GM21423 (cell line): ENCODE measurements around the gene ECE1.

Experiments
- ATAC-seq: cut with Tn5 transposase; IDR thresholded peaks from one replicate; pipeline ENCODE4 v1.9.1; 2021; ENCODE audit warnings: mild to moderate bottlenecking, moderate library complexity; ENCODE audit not compliant: unreplicated experiment

Gene ECE1

GRCh38 chr1:21269461-21270085 is 20.7 kb downstream of the ECE1 start:
- no peak for ATAC-seq

- no peak for ATAC-seq
Observed at GRCh38 chr1:21268281-21269239, 21.7 kb downstream of the ECE1 start.

- ATAC-seq = no peak
Observed at GRCh38 chr1:21267191-21268077, 22.8 kb downstream of the ECE1 start.

- ATAC-seq = no peak
Observed at GRCh38 chr1:21266119-21266774, 24.0 kb downstream of the ECE1 start.

GRCh38 chr1:21265644-21266043 is 24.6 kb downstream of the ECE1 start:
- no peak for ATAC-seq

- no peak for ATAC-seq
Observed at GRCh38 chr1:21264898-21265297, 25.4 kb downstream of the ECE1 start.

GRCh38 chr1:21263653-21264225 is 26.5 kb downstream of the ECE1 start:
- no peak for ATAC-seq

GRCh38 chr1:21263052-21263429 is 27.2 kb downstream of the ECE1 start:
- ATAC-seq = no peak

GRCh38 chr1:21262293-21263051 is 27.8 kb downstream of the ECE1 start:
- ATAC-seq = no peak

- no peak for ATAC-seq
Observed at GRCh38 chr1:21261551-21262292, 28.5 kb downstream of the ECE1 start.

GRCh38 chr1:21260405-21261125 is 29.7 kb downstream of the ECE1 start:
- no peak for ATAC-seq

- ATAC-seq = no peak
Observed at GRCh38 chr1:21259316-21260076, 30.8 kb downstream of the ECE1 start.

- no peak for ATAC-seq
Observed at GRCh38 chr1:21258331-21259134, 31.7 kb downstream of the ECE1 start.

- no peak for ATAC-seq
Observed at GRCh38 chr1:21257431-21258135, 32.7 kb downstream of the ECE1 start.

- no peak for ATAC-seq
Observed at GRCh38 chr1:21256776-21257175, 33.5 kb downstream of the ECE1 start.

GRCh38 chr1:21255943-21256320 is 34.3 kb downstream of the ECE1 start:
- ATAC-seq = no peak
